ENCODE measurements around the gene GLUD2.
"Not testable (repeated sequence)": the region's sequence is repeated elsewhere in the genome, so short reads cannot be mapped to it uniquely, and the experiment has no call there.

Gene GLUD2

GRCh38 chrX:121047441-121048419, at the start of gene GLUD2:
Gene GLUD2 (plus strand): TSS chrX:121047610. CDS start chrX:121047685, 75 bp downstream.
- peak; percentile 9 for DNase-seq (ENCODE audit: low spot score)

GRCh38 chrX:120999413-120999812, 48.0 kb upstream of the GLUD2 start:
- no peak for DNase-seq (ENCODE audit: low spot score)

- peak; percentile 6 for DNase-seq (ENCODE audit: low spot score)
Measured at GRCh38 chrX:121000589-121000988, 46.8 kb upstream of the GLUD2 start.

GRCh38 chrX:121008920-121009319, 38.5 kb upstream of the GLUD2 start:
- DNase-seq (ENCODE audit: low spot score) = no peak

GRCh38 chrX:121009764-121010163, 37.6 kb upstream of the GLUD2 start:
- no peak for DNase-seq (ENCODE audit: low spot score)

- DNase-seq (ENCODE audit: low spot score) = no peak
Measured at GRCh38 chrX:121010218-121010617, 37.2 kb upstream of the GLUD2 start.

- DNase-seq (ENCODE audit: low spot score) = no peak
Measured at GRCh38 chrX:121011254-121011653, 36.2 kb upstream of the GLUD2 start.

- DNase-seq (ENCODE audit: low spot score) = no peak
Measured at GRCh38 chrX:121013897-121014455, 33.4 kb upstream of the GLUD2 start.

GRCh38 chrX:121014826-121015225, 32.6 kb upstream of the GLUD2 start:
- no peak for DNase-seq (ENCODE audit: low spot score)

- DNase-seq (ENCODE audit: low spot score) = no peak
Measured at GRCh38 chrX:121028419-121028818, 19.0 kb upstream of the GLUD2 start.

GRCh38 chrX:121030083-121030482, 17.3 kb upstream of the GLUD2 start:
- no peak for DNase-seq (ENCODE audit: low spot score)

GRCh38 chrX:121032531-121032930, 14.9 kb upstream of the GLUD2 start:
- DNase-seq (ENCODE audit: low spot score) = no peak

- DNase-seq (ENCODE audit: low spot score) = no peak
Measured at GRCh38 chrX:121036137-121036536, 11.3 kb upstream of the GLUD2 start.

GRCh38 chrX:121036951-121037350, 10.5 kb upstream of the GLUD2 start:
- no peak for DNase-seq (ENCODE audit: low spot score)

GRCh38 chrX:121050781-121051180, 3.4 kb downstream of the GLUD2 start:
- DNase-seq (ENCODE audit: low spot score) = no peak

- no peak for DNase-seq (ENCODE audit: low spot score)
Measured at GRCh38 chrX:121052122-121052521, 4.7 kb downstream of the GLUD2 start.

- DNase-seq (ENCODE audit: low spot score) = no peak
Measured at GRCh38 chrX:121062289-121062688, 14.9 kb downstream of the GLUD2 start.

GRCh38 chrX:121064579-121064978, 17.2 kb downstream of the GLUD2 start:
- no peak for DNase-seq (ENCODE audit: low spot score)

- not testable (repeated sequence) for DNase-seq (ENCODE audit: low spot score)
Measured at GRCh38 chrX:121084247-121084646, 36.8 kb downstream of the GLUD2 start.

GRCh38 chrX:121084903-121085611, 37.6 kb downstream of the GLUD2 start:
- DNase-seq (ENCODE audit: low spot score) = no peak

GRCh38 chrX:121085612-121086010, 38.2 kb downstream of the GLUD2 start:
- DNase-seq (ENCODE audit: low spot score) = no peak

GRCh38 chrX:121093011-121093410, 45.6 kb downstream of the GLUD2 start:
- no peak for DNase-seq (ENCODE audit: low spot score)

Data from D341Med (cell line).